DMS53 treated with DMSO at 0.1 percent for 48 hours (cell line): ENCODE data around the gene CABLES1.

Experiments used
- DNase-seq: peaks from one replicate; lab custom pipeline; 2025; ENCODE audit not compliant: unreplicated experiment; lab: John Stamatoyannopoulos, UW

CABLES1 gene

GRCh38 chr18:23165271-23166068 is 30.2 kb downstream of the CABLES1 start:
- no peak for DNase-seq

- no peak for DNase-seq
Measured at GRCh38 chr18:23166891-23167541, 31.7 kb downstream of the CABLES1 start.

- DNase-seq, result no peak
Measured at GRCh38 chr18:23169673-23170044, 34.4 kb downstream of the CABLES1 start.

- no peak for DNase-seq
Measured at GRCh38 chr18:23170137-23170536, 34.9 kb downstream of the CABLES1 start.

GRCh38 chr18:23171581-23172156 is 36.4 kb downstream of the CABLES1 start:
- DNase-seq, result no peak

- DNase-seq, result no peak
Measured at GRCh38 chr18:23172591-23173380, 37.5 kb downstream of the CABLES1 start.

GRCh38 chr18:23173912-23174311 is 38.6 kb downstream of the CABLES1 start:
- no peak for DNase-seq

- no peak for DNase-seq
Measured at GRCh38 chr18:23176701-23177432, 41.6 kb downstream of the CABLES1 start.

- no peak for DNase-seq
Measured at GRCh38 chr18:23177433-23178072, 42.3 kb downstream of the CABLES1 start.

GRCh38 chr18:23178201-23178600 is 42.9 kb downstream of the CABLES1 start:
- no peak for DNase-seq

GRCh38 chr18:23178661-23179081 is 43.4 kb downstream of the CABLES1 start:
- peak; percentile 80 for DNase-seq

GRCh38 chr18:23179416-23179815 is 44.1 kb downstream of the CABLES1 start:
- no peak for DNase-seq

GRCh38 chr18:23181547-23181946 is 46.3 kb downstream of the CABLES1 start:
- DNase-seq, result no peak

GRCh38 chr18:23182606-23183005 is 47.3 kb downstream of the CABLES1 start:
- no peak for DNase-seq

GRCh38 chr18:23183411-23184150 is 48.3 kb downstream of the CABLES1 start:
- DNase-seq, result no peak

- DNase-seq, result no peak
Measured at GRCh38 chr18:23186781-23187180, 51.5 kb downstream of the CABLES1 start.

GRCh38 chr18:23188068-23188760 is 52.9 kb downstream of the CABLES1 start:
- DNase-seq, result no peak

- no peak for DNase-seq
Measured at GRCh38 chr18:23189099-23189498, 53.8 kb downstream of the CABLES1 start.
